ENCODE results near the gene ZNF367. TPM values are rescaled to one million over a fixed set of nuclear protein-coding genes. Genes with fewer than 3 reads are reported as not detected.
"Not testable (repeated sequence)": the region's sequence is repeated elsewhere in the genome, so short reads cannot be mapped to it uniquely, and the experiment has no call there.

The ZNF367 gene
- total RNA-seq, 1 experiment from 2014 or later = 14.0 TPM

DNA sequence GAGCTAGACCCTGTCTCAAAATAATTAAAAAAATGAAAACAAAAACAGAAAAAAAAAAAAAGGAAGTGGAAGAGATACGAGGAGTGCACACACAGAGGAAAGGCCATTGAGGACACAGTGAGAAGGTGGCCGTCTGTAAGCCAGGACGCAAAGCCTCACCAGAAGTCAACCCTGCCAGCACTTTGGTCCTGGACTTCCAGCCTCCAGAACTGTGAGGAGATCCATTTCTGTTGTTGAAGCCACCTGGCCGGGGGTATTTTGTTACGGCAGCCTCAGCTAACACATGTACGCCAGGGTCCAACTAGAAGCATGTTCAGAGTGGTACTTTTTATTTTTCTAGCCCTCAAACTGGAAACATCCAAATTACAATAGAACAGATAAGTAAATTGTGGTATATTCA is 56.5 kb downstream of the ZNF367 start:
- POLR2A ChIA-PET (ENCODE audit: unreplicated experiment) = no interaction called here

DNA sequence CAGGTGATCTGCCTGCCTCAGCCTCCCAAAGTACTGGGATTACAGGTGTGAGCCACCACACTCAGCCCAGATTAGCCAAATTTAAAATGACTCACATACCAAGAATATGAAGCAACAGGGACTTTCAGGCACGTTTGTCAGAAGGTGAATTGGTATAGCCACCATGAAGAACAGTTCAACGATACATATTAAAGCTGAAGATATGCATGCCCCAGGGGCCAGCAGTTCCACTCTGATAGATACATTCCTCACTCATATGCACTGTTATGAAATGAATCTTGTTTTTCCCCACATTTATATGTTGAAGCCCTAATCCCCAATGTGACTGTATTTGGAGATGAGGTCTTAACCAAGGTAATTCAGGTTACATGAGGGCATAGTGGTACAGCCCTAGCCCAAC is 57.2 kb downstream of the ZNF367 start:
- no peaks in the 10 kb centered on the region for H3K79me2 ChIP-seq (ENCODE audit: low read depth)
- TF ChIP-seq EZH2 (IDR thresholded peaks at IDR 0.05; ENCODE audit: low read depth) (no peak), CTCF (conservative IDR thresholded peaks at IDR 0.05) (no peak)
- no peaks in the 10 kb centered on the region for H3K4me1 ChIP-seq (replicated peaks; ENCODE audit: insufficient read depth)
- H3K36me3 ChIP-seq (ENCODE audit: low read depth) = no peaks in the 10 kb centered on the region
- H4K20me1 ChIP-seq (ENCODE audit: insufficient read depth) = no peaks in the 10 kb centered on the region
- H3K4me2 ChIP-seq = no peak overlapping the region
- H3K9me3 ChIP-seq (ENCODE audit: insufficient read depth, low read depth) = no peaks in the 10 kb centered on the region
- intact Hi-C loops (cut with micrococcal nuclease; ENCODE audit: unreplicated experiment) = no loop called here
- no peak overlapping the region for H3K27ac ChIP-seq
- H3F3A ChIP-seq (ENCODE audit: insufficient read depth, low read depth) = no peaks in the 10 kb centered on the region
- ChIA-PET CTCF (no interaction called here), POLR2A (ENCODE audit: unreplicated experiment) (no interaction called here)
- no peaks in the 10 kb centered on the region for H3K27me3 ChIP-seq (ENCODE audit: insufficient read depth, low read depth)
- DNase-seq = no peak
- no TSS peak for BruUV-seq (replicated peaks)
- H3K4me3 ChIP-seq = no peak overlapping the region
- no peaks in the 10 kb centered on the region; the same call in 1 of the 2 replicates for H3K9me2 ChIP-seq (ENCODE audit: insufficient read depth)
- H2AFZ ChIP-seq = no peak overlapping the region

More for the DNA sequence above, 56.5 kb downstream of the ZNF367 start:
- TF ChIP-seq EZH2 (IDR thresholded peaks at IDR 0.05; ENCODE audit: low read depth) = no peak
- TF ChIP-seq CTCF (conservative IDR thresholded peaks at IDR 0.05) = no peak
- no peaks in the 10 kb centered on the region for H3F3A ChIP-seq (ENCODE audit: insufficient read depth, low read depth)
- H3K79me2 ChIP-seq (ENCODE audit: low read depth) = no peaks in the 10 kb centered on the region
- H3K36me3 ChIP-seq (ENCODE audit: low read depth) = no peaks in the 10 kb centered on the region
- no peak overlapping the region for H3K4me3 ChIP-seq
- no peak overlapping the region for H3K4me2 ChIP-seq
- no peak overlapping the region for H3K27ac ChIP-seq
- no peaks in the 10 kb centered on the region; the same call in 1 of the 2 replicates for H3K9me2 ChIP-seq (ENCODE audit: insufficient read depth)
- H4K20me1 ChIP-seq (ENCODE audit: insufficient read depth) = no peaks in the 10 kb centered on the region
- H3K27me3 ChIP-seq (ENCODE audit: insufficient read depth, low read depth) = no peaks in the 10 kb centered on the region
- intact Hi-C loops (cut with micrococcal nuclease; ENCODE audit: unreplicated experiment) = no loop called here
- CTCF ChIA-PET = no interaction called here
- no peaks in the 10 kb centered on the region for H3K9me3 ChIP-seq (ENCODE audit: insufficient read depth, low read depth)
- no peak for DNase-seq
- H3K4me1 ChIP-seq (replicated peaks; ENCODE audit: insufficient read depth) = no peaks in the 10 kb centered on the region
- no TSS peak for BruUV-seq (replicated peaks)
- no peak overlapping the region for H2AFZ ChIP-seq

- CTCF ChIA-PET; H2AFZ ChIP-seq; BruUV-seq (replicated peaks); H3K9me3 ChIP-seq (ENCODE audit: insufficient read depth, low read depth); POLR2A ChIA-PET (ENCODE audit: unreplicated experiment); H3K4me2 ChIP-seq; H3K27me3 ChIP-seq (ENCODE audit: insufficient read depth, low read depth); intact Hi-C loops (cut with micrococcal nuclease; ENCODE audit: unreplicated experiment); H4K20me1 ChIP-seq (ENCODE audit: insufficient read depth); H3K9me2 ChIP-seq (ENCODE audit: insufficient read depth); H3F3A ChIP-seq (ENCODE audit: insufficient read depth, low read depth); H3K27ac ChIP-seq; H3K4me1 ChIP-seq (replicated peaks; ENCODE audit: insufficient read depth); H3K4me3 ChIP-seq; DNase-seq; H3K36me3 ChIP-seq (ENCODE audit: low read depth); H3K79me2 ChIP-seq (ENCODE audit: low read depth): not testable (repeated sequence)
Observed at GRCh38 chr9:96360523-96360922, 57.6 kb downstream of the ZNF367 start.

GRCh38 chr9:96350866-96351265 is 67.3 kb downstream of the ZNF367 start:
- TF ChIP-seq CTCF (conservative IDR thresholded peaks at IDR 0.05) (no peak), EZH2 (IDR thresholded peaks at IDR 0.05; ENCODE audit: low read depth) (no peak)
- peaks cover 2% of the 10 kb centered on the region; the same call in 1 of the 2 replicates for H3F3A ChIP-seq (ENCODE audit: insufficient read depth, low read depth)
- no peaks in the 10 kb centered on the region for H3K36me3 ChIP-seq (ENCODE audit: low read depth)
- no peaks in the 10 kb centered on the region for H3K27me3 ChIP-seq (ENCODE audit: insufficient read depth, low read depth)
- H3K79me2 ChIP-seq (ENCODE audit: low read depth) = no peaks in the 10 kb centered on the region
- no peak overlapping the region for H3K4me2 ChIP-seq
- H4K20me1 ChIP-seq (ENCODE audit: insufficient read depth) = no peaks in the 10 kb centered on the region
- no peak for DNase-seq
- no peak overlapping the region for H3K4me3 ChIP-seq
- no peak overlapping the region for H2AFZ ChIP-seq
- H3K4me1 ChIP-seq (replicated peaks; ENCODE audit: insufficient read depth) = no peaks in the 10 kb centered on the region
- H3K27ac ChIP-seq = no peak overlapping the region
- no TSS peak for BruUV-seq (replicated peaks)
- no peaks in the 10 kb centered on the region for H3K9me3 ChIP-seq (ENCODE audit: insufficient read depth, low read depth)
- intact Hi-C loops (cut with micrococcal nuclease; ENCODE audit: unreplicated experiment) = no loop called here
- ChIA-PET CTCF (no interaction called here), POLR2A (ENCODE audit: unreplicated experiment) (no interaction called here)
- H3K9me2 ChIP-seq (ENCODE audit: insufficient read depth) = no peaks in the 10 kb centered on the region
